Mucosa of stomach (tissue), 1 donor: ENCODE measurements around the gene CD9.

Experiments
- H3K27me3 ChIP-seq: one replicate; pipeline ENCODE4 v1.7.0; 2013; ENCODE audit warnings: mild to moderate bottlenecking, low read length; ENCODE audit not compliant: control insufficient read depth, insufficient read depth
- H3K36me3 ChIP-seq: one replicate; pipeline ENCODE4 v1.7.0; 2013; ENCODE audit warnings: low read length; ENCODE audit not compliant: control insufficient read depth, insufficient read depth
- H3K4me1 ChIP-seq: one replicate; pipeline ENCODE4 v1.7.0; 2013; ENCODE audit warnings: mild to moderate bottlenecking, low read length; ENCODE audit not compliant: control insufficient read depth, insufficient read depth
- H3K4me3 ChIP-seq: one replicate; pipeline ENCODE4 v1.7.0; 2013; ENCODE audit warnings: low read length
- H3K9ac ChIP-seq: one replicate; pipeline ENCODE4 v1.7.0; 2013; ENCODE audit warnings: mild to moderate bottlenecking, low read length, moderate library complexity
- H3K9me3 ChIP-seq: one replicate; pipeline ENCODE4 v1.7.0; 2013; ENCODE audit warnings: mild to moderate bottlenecking, low read length, moderate library complexity; ENCODE audit not compliant: control insufficient read depth
- donor health status: Pancreatic carcinoma.

Gene CD9

GRCh38 chr12:6278439-6279255 lies 78.4 kb downstream of the CD9 start:
- H3K27me3 ChIP-seq, result no peaks in the 10 kb centered on the region
- H3K9me3 ChIP-seq, result no peaks in the 10 kb centered on the region
- H3K9ac ChIP-seq, result peak overlapping the region; percentile 70
- no peaks in the 10 kb centered on the region for H3K36me3 ChIP-seq
- peaks cover 42% of the 10 kb centered on the region for H3K4me1 ChIP-seq
- peak overlapping the region; percentile 28 for H3K4me3 ChIP-seq

DNA sequence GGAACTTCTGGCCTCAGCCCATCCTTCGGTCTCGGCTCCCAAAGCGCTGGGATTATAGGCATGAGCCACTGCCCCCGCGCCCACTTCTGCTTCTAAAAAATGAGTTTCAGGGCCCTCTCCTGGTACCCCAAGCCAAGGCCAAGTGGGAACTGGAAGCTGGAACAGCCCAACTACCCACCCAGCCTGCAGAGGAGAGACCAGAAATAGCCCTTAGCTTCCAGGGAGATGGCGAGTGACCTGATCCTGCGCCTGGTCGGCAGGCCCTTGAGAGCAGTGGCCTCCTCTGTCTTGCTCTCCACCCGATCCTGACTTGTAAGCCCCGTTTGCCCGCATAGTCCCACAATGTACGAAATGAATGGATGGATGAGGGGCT lies 79.0 kb downstream of the CD9 start:
- Histone ChIP-seq H3K4me3 (peak overlapping the region; percentile 28), H3K4me1 (peaks cover 36% of the 10 kb centered on the region), H3K36me3 (no peaks in the 10 kb centered on the region), H3K27me3 (no peaks in the 10 kb centered on the region), H3K9ac (peak overlapping the region; percentile 70), H3K9me3 (no peaks in the 10 kb centered on the region)

GRCh38 chr12:6279631-6280030 lies 79.4 kb downstream of the CD9 start:
- Histone ChIP-seq H3K36me3 (no peaks in the 10 kb centered on the region), H3K27me3 (no peaks in the 10 kb centered on the region), H3K9me3 (no peaks in the 10 kb centered on the region), H3K4me1 (peaks cover 37% of the 10 kb centered on the region), H3K4me3 (peak overlapping the region; percentile 28), H3K9ac (peak overlapping the region; percentile 70)

DNA sequence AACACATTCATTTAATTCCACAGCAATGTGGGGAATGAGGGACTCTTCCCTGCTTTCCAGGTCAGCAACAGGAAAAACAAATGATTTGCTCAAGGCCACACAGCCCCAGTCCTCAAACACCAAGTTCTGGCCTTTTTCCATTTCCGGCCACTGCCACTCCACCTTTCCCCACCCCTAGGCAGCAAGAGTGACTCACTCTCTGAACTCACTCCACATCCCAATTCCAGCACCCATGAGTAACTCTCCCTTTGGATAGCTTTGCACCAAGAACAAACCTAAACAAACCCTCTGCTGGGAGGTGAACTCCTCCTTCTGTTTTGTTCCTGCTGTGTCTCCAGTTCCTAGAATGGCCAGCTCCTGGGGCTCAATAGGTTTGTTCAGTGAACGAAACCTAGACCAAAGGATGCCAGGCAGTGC lies 79.9 kb downstream of the CD9 start:
- H3K36me3 ChIP-seq, result no peaks in the 10 kb centered on the region
- no peaks in the 10 kb centered on the region for H3K9me3 ChIP-seq
- peaks cover 41% of the 10 kb centered on the region for H3K4me1 ChIP-seq
- peak overlapping the region; percentile 70 for H3K9ac ChIP-seq
- no peaks in the 10 kb centered on the region for H3K27me3 ChIP-seq
- peak overlapping the region; percentile 28 for H3K4me3 ChIP-seq

- Histone ChIP-seq H3K4me3 (no peak overlapping the region), H3K9me3 (no peaks in the 10 kb centered on the region), H3K4me1 (peaks cover 43% of the 10 kb centered on the region), H3K9ac (no peak overlapping the region), H3K27me3 (no peaks in the 10 kb centered on the region), H3K36me3 (no peaks in the 10 kb centered on the region)
These were observed 80.5 kb downstream of the CD9 start for GRCh38 chr12:6280672-6281071.

GRCh38 chr12:6281081-6281809 lies 81.0 kb downstream of the CD9 start:
- no peaks in the 10 kb centered on the region for H3K27me3 ChIP-seq
- H3K9me3 ChIP-seq, result no peaks in the 10 kb centered on the region
- H3K4me1 ChIP-seq, result peaks cover 43% of the 10 kb centered on the region
- H3K4me3 ChIP-seq, result no peak overlapping the region
- H3K9ac ChIP-seq, result no peak overlapping the region
- no peaks in the 10 kb centered on the region for H3K36me3 ChIP-seq

DNA sequence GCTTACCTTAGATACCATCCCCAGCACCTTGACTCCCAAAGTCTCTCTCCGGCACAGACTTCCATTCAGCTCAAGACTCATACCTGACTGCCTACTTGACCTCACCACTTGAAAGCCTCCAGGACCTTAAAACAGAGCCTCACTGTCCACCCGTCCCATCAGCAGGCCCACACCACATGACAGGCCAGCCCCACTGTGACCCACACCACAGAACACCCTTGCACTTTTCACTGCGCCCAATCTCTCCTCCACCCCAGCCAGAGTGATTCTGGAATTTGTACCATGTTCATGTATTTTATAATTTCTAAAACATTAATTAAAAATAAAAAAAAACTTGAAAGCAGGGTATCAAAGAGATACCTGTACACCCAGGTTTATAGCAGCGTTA lies 82.2 kb downstream of the CD9 start:
- H3K4me1 ChIP-seq, result peaks cover 38% of the 10 kb centered on the region
- no peak overlapping the region for H3K4me3 ChIP-seq
- H3K9ac ChIP-seq, result no peak overlapping the region
- no peaks in the 10 kb centered on the region for H3K9me3 ChIP-seq
- H3K36me3 ChIP-seq, result no peaks in the 10 kb centered on the region
- H3K27me3 ChIP-seq, result no peaks in the 10 kb centered on the region

DNA sequence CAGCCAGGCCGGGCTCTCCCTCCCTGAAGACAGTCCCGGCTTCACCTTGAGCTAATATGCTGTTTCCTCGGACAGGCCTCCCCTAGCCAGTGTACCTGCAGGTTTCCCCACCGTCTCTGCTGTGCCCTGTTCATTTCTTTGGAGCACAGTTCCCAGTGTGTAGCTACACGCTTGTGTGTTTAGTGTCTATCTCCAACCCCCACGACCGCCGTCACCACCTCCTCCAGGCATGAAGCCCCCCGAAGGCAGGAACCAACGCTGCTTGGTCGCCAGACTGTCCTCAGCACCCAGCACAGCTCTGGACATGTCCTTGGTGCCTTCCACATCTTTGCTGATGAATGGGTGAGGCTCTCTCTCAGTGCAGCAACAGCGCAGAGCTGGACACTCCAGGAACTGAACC lies 84.1 kb downstream of the CD9 start:
- no peak overlapping the region for H3K9ac ChIP-seq
- H3K9me3 ChIP-seq, result no peaks in the 10 kb centered on the region
- no peaks in the 10 kb centered on the region for H3K27me3 ChIP-seq
- no peak overlapping the region for H3K4me3 ChIP-seq
- no peaks in the 10 kb centered on the region for H3K36me3 ChIP-seq
- H3K4me1 ChIP-seq, result peaks cover 25% of the 10 kb centered on the region

DNA sequence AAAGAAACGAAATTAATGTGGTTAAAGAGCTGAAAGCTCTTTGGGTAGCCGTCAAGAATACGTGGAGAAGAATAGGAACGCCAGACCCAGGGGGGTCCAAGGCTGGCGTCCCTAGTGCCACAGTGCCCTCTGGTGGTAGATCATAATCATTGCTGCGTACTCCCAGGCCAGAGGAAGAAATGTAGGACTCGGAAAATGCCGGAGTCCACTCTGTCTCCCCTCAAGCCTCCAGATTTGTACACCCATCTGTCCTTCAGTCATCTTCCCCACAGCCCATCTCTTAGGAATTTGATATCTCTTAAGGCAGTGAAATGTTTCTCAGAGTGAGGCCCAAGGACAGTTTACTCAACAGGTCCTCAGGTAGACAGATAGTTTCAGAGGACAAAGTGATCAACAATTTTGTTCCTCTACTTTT lies 84.9 kb downstream of the CD9 start:
- Histone ChIP-seq H3K9ac (peak overlapping the region; percentile 45), H3K4me3 (no peak overlapping the region), H3K36me3 (no peaks in the 10 kb centered on the region), H3K27me3 (no peaks in the 10 kb centered on the region), H3K9me3 (no peaks in the 10 kb centered on the region), H3K4me1 (peaks cover 17% of the 10 kb centered on the region)

GRCh38 chr12:6285532-6286306 lies 85.5 kb downstream of the CD9 start:
- Histone ChIP-seq H3K27me3 (no peaks in the 10 kb centered on the region), H3K9me3 (no peaks in the 10 kb centered on the region), H3K9ac (peak overlapping the region; percentile 45), H3K4me1 (peaks cover 11% of the 10 kb centered on the region), H3K36me3 (no peaks in the 10 kb centered on the region), H3K4me3 (no peak overlapping the region)
